Umbilical cord (tissue), 2 donors: ENCODE measurements around the gene KRT80. TPM values are rescaled to one million over a fixed set of nuclear protein-coding genes. Genes with fewer than 3 reads are reported as not detected.
A peak's percentile ranks its signal among the peaks of the same experiment; 100 is the strongest.

ENCODE experiments used
- DNase-seq: peaks from one replicate; pipeline ENCODE4 v3.0.0-alpha.2; 2015; ENCODE audit warnings: low spot score
- total RNA-seq: library from RNA; depleted of rRNA; stranded (reverse); fragments of >200 nt; gene quantifications from one replicate; pipeline ENCODE4 v1.2.3, GENCODE V29; 2014; ENCODE audit warnings: low replicate concordance; ENCODE audit not compliant: insufficient read depth

Gene KRT80
- total RNA-seq, 1 donor from 2014 or later, result not detected

DNA sequence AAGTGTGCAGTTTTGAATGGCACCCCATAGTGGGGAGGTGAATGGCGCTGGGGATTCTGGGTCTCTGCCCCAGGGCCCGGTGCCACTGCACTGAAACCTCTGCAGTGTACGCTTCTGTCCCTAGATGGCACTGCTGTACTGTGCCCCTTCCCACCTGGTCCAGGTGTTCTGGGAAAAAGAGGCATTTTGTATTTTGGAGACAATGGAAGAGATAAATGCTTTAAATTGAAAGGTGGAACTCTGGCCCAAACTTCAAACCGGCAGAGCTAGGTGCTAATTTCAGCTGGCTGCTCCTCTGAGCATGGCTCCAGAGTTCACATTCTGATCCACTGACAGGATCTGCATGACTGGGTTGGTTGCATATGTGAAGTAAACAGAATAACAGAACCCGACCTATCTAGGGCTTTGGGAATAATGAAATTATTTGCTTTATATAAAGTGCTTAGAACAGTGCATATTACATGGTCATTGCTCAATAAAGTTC lies 52.2 kb downstream of the KRT80 start:
- no peak for DNase-seq

DNA sequence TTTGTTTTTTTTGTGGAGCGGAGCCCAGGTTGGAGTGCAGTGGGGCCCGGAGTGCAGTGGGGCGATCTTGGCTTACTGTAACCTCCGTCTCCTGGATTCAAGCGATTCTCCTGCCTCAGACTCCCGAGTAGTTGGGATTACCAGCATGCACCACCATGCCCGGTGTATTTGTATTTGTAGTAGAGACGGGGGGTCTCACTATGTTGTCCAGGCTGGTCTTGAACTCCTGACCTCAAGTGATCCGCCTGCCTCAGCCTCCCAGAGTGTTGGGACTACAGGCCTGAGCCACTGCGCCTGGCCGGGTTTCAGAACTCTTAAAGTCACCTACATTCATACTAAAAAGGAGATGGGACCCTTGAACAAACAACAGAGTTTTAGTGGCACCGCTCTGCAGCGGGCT lies 52.7 kb downstream of the KRT80 start:
- no peak for DNase-seq

DNA sequence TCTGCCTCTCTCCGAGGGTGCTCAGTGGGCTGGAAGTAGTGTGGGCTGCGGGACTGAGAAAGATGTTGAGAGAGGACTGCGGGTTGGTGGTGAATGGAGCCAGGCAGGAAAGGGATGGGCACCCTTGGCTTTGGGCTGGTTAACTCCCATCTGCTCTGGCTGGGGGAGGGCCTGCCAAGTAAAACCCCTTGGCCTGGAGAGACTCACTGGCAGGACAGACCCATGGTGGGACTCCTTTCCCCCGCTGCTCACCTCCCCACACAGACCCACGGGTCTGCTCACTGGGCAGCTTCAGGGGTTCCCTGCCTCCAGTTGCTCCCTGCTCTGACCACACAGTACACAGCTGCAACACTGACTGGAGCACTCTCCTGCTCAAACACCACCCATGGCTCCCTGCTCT lies 54.1 kb downstream of the KRT80 start:
- DNase-seq, result no peak

DNA sequence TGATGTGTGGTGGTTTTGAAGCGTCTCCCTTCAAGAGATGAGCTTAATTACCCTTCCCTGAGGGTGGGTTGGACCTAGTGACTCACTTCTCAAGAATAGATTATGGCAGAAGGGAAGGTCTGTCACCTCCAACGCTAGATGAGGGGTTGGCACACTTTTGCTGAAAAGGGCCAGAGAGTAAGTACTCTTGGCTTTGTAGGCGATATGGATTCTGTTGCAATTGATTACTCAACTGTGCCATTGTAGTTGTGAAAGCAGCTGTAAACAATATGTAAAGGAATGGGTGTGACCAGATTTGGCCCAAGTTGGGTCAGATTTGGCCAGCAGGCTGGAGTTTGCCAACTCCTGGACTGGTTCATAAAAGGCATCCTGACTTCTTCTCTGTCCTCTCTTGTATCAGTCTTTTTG lies 59.1 kb downstream of the KRT80 start:
- no peak for DNase-seq

DNA sequence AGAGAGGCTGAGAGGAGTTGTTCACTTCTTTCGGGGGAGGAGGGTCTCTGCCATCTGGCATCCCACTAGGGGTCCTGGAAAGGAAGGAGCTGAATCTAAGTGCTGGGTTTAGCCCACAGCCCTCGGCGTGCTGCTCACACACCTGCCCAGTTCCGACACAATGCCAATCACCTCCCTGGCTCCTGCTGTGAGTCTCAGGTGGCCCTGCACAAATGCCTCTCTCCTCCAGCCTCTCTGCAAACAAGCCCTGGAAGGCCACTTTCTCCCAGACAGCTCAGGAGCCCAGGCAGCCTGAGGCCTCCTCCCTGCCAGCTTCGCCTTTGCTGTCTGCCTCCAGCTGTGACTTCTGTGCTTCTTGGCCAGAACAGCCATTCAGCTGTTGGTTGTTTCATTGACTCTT lies 61.1 kb downstream of the KRT80 start:
- DNase-seq, result no peak

DNA sequence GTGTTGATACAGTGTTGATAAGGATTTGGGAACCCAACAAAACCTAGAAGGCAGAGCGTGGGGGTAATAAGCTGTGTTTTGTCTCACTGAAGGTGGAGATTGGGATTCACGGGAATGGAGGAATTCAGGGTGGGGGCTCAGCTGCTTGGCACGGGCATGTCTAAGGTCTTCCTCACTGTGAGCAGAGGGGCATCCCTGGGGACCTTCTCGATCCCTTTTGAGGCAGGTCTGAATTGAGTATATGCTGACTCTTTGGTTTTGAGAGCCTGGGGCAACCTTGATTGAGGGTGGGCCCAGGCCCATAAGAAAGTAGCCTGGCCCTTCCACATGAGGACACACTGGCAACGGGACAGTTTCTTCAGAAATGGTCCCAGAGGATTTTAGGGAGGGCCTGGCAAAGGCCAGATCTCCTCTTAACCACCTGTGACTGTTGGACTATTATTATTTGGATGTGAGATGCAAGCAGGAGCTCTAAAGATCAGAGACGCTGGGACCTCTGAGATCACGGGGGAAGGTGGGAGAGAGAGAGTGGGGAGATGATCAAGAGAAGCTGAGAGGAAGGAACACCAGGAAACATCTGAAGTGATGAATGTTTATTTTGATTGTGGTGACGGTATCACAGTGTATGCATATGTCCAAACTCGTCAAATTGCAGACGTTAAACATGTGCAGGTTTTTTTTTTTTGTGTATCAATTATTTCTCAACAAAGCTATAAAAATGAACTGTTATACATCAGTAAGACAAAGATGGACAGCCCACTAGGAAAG lies 63.9 kb downstream of the KRT80 start:
- DNase-seq, result no peak

DNA sequence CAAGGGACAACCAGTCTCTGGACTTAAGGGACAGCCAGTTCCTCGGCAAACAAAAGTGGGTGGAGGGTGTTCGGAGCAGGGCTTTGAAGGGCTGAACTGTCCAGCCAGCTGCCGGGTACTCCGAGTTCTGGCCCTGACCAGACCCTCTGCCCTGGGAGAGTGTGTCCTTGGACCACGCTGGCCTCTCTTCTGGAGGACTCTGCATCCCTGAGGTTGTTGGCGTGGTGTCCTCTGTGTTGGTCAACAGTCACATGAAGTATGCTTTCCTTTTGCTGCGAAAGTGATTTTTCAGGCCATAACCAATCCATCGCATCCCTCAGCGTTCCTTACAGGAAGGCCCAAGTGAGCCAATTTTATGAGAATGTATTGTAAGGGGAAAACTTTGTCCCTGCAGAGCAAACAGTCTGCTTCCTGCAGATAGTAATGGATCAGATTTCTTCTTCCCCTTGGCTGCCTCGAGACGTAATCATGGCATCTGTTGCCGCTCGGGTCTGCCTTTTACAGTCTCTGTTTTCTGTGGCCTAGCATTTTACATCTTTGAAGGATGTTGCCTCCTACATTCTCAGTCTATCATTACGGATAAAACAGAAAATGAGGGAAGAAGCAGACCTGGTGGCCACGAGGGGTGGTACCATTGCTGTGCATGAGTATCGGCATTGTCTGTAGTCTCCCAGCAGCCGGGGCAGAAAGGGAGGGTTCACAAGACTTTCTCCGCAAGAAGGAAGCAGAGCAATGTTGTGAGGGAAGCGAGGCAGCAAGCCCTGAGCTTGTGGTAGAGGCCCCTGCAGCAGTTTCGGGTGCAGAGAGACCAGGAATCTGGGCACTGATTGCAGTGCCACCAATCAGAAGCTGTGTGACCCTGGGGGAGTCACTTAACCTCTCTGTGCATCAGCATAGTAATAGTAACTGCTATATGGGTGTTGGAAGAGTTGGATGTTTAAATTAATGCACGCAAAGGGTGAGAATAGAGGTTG lies 64.9 kb downstream of the KRT80 start:
- peak; percentile 77 for DNase-seq

DNA sequence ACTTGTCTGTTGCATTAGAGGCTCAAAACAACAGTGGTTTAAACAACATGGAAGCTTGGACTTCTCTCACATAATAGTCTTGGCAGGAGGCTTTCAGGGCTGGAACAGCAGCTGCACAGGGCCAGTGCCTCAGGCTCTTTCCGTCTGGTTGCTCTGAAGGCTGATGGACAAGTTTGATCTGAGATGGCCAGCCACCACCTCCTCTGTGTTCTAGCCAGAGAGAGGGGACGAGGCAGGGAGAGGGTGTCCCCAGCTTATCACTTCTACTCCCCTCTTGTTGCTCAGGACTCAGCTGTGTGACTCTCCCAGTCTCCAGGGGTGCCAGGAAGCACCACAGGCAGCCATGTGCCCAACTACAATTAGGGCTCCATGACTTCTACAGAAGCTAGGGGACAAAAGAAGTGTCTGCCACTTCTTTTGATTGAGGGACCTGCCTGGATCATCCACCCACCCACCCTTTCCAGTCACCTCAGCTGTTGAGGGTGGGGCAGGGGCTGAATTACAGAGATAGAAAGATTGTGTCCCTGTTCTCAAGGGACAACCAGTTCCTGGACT lies 65.7 kb downstream of the KRT80 start:
- no peak for DNase-seq

DNA sequence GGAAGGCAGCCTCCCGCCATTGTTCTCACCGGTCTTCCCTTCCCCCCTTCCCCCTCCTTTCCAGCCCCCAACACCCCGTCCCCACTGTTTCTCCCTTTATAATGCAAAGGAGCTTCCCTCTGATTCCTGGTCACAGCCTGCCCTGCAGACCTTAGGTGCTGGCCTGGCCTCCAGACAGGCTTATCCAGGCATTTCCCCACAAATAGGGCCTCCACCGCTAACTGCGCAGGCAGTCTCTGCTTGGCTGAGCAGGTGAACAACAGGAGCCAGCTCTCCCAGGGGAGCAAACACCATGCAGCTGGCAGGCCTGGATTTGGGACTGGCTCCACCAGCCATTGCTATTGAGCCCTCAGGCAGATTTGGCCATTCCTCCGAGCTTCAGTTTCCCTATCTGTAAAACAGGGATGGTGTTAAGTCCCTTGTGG lies 66.3 kb downstream of the KRT80 start:
- DNase-seq, result no peak

DNA sequence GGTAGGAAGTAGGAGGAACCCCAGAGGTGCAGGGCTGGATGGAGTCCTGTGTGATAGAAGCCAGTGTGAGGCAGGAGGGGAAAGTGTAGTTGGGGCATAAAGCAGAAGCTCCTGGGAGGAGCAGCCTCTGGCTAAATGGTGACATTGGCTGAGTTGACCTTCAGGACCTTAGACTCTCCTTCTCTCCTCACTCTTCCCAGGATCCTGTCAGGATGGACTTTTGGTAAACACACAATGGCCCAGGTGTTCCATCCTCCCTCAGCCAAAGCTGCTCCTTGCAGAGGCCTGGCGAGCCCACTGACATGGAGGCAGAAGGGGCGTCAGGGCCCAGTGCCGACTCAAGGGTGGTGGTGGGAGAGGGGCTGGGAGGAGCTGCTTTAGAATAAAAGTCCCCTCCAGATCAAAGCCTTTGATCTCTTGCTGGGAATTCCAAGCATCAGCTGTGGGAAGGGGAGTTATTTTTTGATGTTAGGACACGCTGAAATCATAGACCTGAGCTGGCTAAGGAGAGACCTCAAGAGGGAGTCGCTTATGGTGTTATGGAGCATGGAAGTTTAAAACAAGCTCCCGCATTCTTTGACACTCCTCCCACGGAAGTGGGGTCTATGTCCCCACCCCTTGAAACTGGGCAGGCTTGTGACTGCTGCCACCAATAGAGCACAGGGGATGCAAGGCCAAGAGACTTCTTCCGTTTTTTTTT lies 68.2 kb downstream of the KRT80 start:
- no peak for DNase-seq

DNA sequence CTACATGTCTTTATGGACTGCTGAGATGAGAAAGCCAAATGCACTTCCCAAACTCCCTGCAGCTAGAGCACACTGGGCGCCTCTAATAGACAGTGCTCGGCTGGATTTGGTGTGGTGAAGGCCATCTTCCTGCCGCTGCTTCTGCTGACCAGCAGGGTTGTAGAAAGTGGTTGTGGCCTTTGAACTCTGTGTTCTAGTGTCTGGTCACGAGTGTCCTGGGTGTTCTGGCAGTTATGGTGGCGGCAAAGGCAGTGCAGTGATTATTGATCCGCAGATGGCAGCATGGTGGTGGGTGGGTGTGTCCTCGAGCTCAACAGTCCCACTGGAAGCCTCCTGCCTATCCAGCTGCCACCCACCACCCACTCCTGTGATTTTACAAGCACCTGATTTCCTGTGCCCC lies 68.9 kb downstream of the KRT80 start:
- DNase-seq, result no peak

DNA sequence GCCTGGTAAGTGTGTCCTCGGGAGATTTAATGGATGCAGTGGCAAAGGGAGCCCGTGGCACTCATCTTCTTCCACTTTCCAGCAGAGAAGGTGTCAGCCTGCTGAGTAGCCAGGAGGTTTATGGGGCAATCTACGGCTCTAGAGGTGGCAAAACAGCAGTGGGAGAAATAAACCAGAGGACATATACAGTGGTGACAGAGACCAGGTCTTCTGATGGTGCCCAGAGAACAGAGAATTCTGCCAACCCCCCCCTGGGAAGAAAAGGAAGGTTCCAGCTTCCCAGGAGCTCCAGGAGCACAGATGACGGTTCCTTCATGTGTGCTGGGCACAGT lies 69.3 kb downstream of the KRT80 start:
- no peak for DNase-seq

DNA sequence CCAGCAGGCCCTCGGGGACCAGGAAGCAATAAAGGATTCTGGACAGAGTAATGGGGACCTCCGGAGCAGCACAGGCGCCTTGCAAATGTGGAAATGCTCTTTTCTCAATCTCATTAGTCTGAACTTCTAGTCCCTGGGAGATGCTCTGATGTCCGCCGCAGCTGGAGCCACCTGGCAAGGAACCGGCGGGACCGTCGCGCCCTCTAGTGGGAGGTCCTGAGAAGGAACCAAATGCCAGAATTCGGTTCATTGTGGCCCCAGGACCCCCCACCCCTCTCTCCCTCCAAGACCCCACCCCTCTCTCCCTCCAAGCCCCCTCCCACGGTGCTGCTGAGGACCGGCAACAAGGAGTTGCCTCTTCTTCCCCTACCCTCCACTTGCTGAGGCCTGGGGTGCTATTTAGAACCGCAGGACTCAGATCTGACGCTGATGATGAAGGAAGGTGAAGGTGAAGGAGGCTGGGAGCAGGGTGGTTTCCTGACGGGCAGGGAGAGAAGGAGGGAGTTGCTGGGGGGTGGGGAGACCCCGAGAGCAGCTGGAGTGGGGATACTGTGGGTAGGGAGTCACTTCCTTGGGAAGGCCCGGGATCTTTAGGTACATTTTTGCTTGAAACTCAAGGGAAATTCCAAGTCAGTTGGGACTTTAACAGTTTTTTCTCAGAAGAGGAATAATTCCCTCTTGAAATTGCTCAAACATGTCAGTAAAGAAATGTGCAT lies 69.8 kb downstream of the KRT80 start:
- peak; percentile 47 for DNase-seq

DNA sequence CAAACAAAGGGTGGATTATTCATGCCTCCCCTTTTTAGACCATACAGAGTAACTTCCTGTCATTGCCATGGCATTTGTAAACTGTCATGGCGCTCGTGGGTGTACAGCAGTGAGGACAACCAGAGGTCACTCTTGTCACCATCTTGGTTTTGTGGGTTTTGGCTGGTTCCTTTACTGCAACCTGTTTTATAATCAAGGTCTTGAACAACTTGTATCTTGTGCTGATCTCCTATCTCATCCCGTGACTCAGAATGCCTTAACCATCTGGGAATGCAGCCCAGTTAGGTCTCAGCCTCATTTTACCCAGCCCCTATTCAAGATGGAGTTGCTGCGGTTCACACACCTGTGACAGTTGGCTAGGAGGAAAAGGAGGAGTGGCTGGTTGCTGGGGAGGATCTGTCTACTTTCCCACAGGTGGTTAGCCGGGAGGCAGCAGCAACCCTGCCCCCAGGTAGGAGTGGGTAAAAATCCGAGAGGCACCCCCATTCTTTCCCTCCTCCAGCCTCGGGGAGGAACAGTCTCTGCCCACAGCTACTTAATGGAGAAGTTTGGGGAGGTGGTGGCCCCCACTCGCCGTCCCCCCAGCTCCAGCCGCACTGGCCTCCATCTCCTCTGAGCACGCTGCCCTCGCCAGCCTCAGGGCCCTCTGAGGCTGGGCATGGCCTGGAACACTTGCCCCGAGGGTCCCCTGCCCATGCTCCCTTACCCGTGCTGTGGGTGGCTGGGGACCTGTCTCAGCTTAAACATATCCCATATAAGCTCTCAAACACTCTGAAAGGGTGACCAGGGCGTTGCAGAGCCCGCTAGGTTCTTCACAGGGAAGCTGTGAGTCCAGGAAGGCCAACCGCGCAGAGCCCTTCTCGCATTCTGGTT lies 70.6 kb downstream of the KRT80 start:
- no peak for DNase-seq

DNA sequence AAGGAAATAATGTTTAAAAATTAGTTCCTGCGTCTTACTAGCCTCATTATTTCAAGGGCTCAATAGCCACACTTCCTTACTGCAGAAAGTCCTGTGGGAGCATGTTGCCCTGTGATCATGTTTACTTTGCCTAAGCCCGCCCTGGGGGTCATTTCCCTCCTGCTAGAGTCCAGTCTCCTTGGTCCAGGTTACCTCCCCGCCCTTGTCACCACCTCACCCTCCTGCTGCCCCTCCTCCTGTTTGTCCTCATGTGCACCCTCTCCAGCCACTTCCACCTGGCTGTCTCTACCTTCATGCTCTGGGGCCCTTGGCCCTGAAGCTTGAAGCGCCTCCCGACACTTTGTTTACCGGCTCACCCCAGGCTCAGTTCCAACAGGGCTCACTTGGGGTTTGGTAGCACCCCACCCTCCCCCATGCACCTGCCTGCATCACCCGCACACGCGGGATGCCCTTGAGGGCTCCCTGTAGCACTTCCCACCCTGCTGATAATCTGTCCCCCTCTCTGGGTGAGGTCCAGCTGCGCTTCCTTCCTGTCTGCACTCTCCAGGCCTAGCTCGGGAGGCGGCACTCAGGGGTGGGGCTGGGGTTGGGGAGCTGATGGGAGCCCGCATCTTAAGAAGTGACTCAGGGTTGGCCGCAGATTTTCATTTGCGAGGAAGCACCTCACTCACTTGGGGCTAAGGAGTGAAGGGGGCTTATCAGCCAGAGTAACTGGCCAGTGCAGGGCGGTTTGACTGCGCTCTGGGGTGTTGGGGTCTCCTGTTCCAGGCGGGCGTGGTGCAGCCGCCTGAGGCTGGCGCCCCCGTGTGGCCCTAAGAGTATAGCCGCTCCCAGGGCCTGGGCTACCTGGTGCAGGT lies 72.2 kb downstream of the KRT80 start:
- no peak for DNase-seq
